ENCODE measurements around the gene PI4KA.

DNA sequence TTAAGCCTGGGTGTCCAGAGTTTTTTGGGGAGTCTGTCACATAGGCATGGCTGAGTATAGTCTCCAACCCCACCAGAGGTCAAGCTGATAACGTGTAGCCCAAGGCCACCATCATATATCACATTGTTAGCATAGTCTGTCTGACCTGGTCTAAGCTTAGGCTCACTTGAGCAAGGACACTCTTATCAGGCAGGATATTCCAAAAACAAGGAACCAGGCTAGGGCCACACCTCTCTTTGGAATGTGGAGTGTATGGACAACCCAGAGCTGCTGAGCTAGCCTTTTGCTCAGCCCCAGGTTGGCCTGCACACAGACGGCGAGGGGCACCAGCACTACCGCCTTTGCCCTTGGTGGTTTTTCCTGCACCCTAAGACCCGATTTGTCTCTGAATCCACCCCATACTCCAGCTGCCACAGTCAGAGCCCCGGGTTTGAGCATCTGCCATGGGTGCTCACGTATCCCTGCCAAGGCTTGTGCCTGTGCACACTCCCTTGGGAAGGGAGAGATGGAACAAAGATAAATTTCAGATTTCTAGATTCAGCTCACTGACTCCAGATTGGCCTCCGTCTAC lies 7.3 kb upstream of the PI4KA start:
- TF ChIP-seq, protein P1, sequence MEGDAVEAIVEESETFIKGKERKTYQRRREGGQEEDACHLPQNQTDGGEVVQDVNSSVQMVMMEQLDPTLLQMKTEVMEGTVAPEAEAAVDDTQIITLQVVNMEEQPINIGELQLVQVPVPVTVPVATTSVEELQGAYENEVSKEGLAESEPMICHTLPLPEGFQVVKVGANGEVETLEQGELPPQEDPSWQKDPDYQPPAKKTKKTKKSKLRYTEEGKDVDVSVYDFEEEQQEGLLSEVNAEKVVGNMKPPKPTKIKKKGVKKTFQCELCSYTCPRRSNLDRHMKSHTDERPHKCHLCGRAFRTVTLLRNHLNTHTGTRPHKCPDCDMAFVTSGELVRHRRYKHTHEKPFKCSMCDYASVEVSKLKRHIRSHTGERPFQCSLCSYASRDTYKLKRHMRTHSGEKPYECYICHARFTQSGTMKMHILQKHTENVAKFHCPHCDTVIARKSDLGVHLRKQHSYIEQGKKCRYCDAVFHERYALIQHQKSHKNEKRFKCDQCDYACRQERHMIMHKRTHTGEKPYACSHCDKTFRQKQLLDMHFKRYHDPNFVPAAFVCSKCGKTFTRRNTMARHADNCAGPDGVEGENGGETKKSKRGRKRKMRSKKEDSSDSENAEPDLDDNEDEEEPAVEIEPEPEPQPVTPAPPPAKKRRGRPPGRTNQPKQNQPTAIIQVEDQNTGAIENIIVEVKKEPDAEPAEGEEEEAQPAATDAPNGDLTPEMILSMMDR (IDR thresholded peaks at IDR 0.05 in 8 of 11, conservative IDR thresholded peaks at IDR 0.05 in 3 of 11), result no peak
- TF ChIP-seq POLR2AphosphoS5 (IDR thresholded peaks at IDR 0.05), result peak in 1 of 3 donors; percentile 18

Data from spleen (tissue), 7 donors.